Karpas-422 (cell line): ENCODE measurements around the gene GBE1. TPM values are rescaled to one million over a fixed set of nuclear protein-coding genes. Genes with fewer than 3 reads are reported as not detected.
A peak's percentile ranks its signal among the peaks of the same experiment; 100 is the strongest.

Experiments
- DNase-seq: peaks from one replicate; pipeline ENCODE4 v3.0.0-alpha.2; 2015
- H2AFZ ChIP-seq: fragments of 200-600 bp; sonication (generic); 2 replicates; pipeline ENCODE4 v1.6.1; 2014; ENCODE audit warnings: antibody characterized with exemption, low read length, mixed read lengths
- H3K27ac ChIP-seq: fragments of 200-600 bp; sonication (generic); 2 replicates; pipeline ENCODE4 v1.5.1; 2014; ENCODE audit warnings: mild to moderate bottlenecking, low read length, moderate library complexity
- H3K27me3 ChIP-seq: fragments of 200-600 bp; sonication (generic); 2 replicates; pipeline ENCODE4 v1.6.1; 2014; ENCODE audit warnings: low read length, mixed read lengths
- H3K36me3 ChIP-seq: fragments of 200-600 bp; sonication (generic); 2 replicates; pipeline ENCODE4 v1.6.1; 2014; ENCODE audit warnings: low read length, mixed read lengths; ENCODE audit not compliant: insufficient read depth
- H3K4me1 ChIP-seq: fragments of 200-600 bp; sonication (generic); 2 replicates; pipeline ENCODE4 v1.6.1; 2014; ENCODE audit warnings: mild to moderate bottlenecking, low read length, mixed read lengths
- H3K4me2 ChIP-seq: fragments of 200-600 bp; sonication (generic); 2 replicates; pipeline ENCODE4 v1.6.1; 2014; ENCODE audit warnings: low read length, low read depth, mild to moderate bottlenecking; ENCODE audit not compliant: poor library complexity, severe bottlenecking
- H3K4me3 ChIP-seq: fragments of 200-600 bp; sonication (generic); 2 replicates; pipeline ENCODE4 v1.5.1; 2014; ENCODE audit warnings: mild to moderate bottlenecking, antibody characterized with exemption, low read length, mixed read lengths
- H3K79me2 ChIP-seq: fragments of 200-600 bp; sonication (generic); 2 replicates; pipeline ENCODE4 v1.6.1; 2014; ENCODE audit warnings: mild to moderate bottlenecking, low read length, mixed read lengths
- H3K9ac ChIP-seq: fragments of 200-600 bp; sonication (generic); 2 replicates; pipeline ENCODE4 v1.6.0; 2014; ENCODE audit warnings: low read length
- H3K9me2 ChIP-seq: fragments of 200-600 bp; sonication (generic), shearing (Covaris generic); replicated peaks from 2 replicates; pipeline ENCODE4 v1.6.0; 2014; ENCODE audit warnings: mild to moderate bottlenecking, low read length, moderate library complexity; ENCODE audit not compliant: insufficient read depth
- H3K9me3 ChIP-seq: fragments of 300-700, 200-600 bp; sonication (generic); 2 replicates; pipeline ENCODE4 v1.6.1; 2014; ENCODE audit warnings: low read length, mixed read lengths
- H4K20me1 ChIP-seq: fragments of 200-600 bp; sonication (generic); 2 replicates; pipeline ENCODE4 v1.6.1; 2014; ENCODE audit warnings: mild to moderate bottlenecking, antibody characterized with exemption, low read length, low read depth; ENCODE audit not compliant: insufficient read depth
- total RNA-seq: library from RNA; depleted of rRNA; stranded (reverse); fragments of >200 nt; shearing (Covaris generic); gene quantifications from 2 replicates; pipeline ENCODE4 v1.2.3, GENCODE V29; 2014; ENCODE audit warnings: low replicate concordance; rRNA removed

The GBE1 gene
- 71.5 and 134 TPM in 2 replicates for total RNA-seq

DNA sequence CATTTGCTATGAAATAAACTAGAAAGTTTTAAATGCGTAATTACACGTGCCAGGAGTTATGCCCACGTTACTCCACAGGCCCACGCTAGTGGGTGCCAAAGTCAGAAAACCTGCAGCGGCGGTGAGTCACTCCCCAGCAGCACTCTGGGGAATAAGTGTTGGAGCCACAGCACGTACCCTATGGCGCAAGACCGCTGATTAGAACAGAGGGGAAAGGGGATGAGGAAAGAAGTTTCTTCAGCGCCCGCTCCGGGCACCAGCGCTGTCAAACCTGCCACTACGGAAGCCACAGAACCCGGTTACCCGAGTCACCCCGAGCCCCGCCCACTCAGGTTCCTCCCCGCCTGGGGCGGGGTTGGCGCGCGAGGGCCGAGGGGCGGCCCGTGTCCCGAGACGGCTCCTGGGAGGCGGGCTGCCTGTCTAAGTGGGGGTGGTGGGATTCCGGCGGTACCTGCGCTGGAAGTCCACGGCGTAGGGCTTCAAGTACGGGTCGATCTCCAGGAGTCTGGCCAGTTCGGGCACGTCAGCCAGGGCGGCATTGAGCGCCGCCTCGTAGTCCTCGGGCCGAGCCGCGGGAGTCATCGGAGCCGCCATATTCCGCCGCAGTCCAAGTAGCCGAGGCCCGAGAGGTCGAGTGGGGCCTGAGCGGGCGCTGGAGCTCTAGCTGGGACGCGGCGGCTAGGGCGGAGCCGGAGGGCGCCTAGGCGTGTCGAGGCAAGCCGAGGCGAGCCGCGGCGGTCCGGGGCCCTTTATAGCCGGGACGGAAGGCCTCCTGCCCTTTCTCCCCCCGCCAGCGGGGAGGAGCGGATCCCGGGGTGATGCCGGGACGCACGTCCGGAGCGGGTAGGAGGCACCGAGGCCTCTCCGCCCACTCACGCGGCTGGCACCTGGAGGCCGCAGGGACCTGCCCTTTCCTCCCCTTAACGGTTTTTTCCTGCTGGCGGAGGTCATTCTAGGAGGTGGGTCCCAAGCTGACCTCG lies at the start of gene GBE1:
Gene GBE1, minus strand, starts transcription at position 722 of the 980 bp plus-strand sequence. Its CDS starts 128 bp downstream, at position 594.
- Histone ChIP-seq H3K9ac (peak within 1 kb of the TSS; percentile 83), H3K27me3 (no peaks in the 10 kb centered on the region), H3K4me3 (peak within 1 kb of the TSS; percentile 84), H3K79me2 (peaks cover 47% of the 10 kb centered on the region), H3K4me1 (peaks cover 41% of the 10 kb centered on the region), H3K36me3 (peaks cover 39% of the 10 kb centered on the region), H3K9me3 (no peaks in the 10 kb centered on the region), H3K9me2 (no peaks in the 10 kb centered on the region), H4K20me1 (no peaks in the 10 kb centered on the region), H3K27ac (peak within 1 kb of the TSS; percentile 87), H2AFZ (peak within 1 kb of the TSS; percentile 92), H3K4me2 (peak within 1 kb of the TSS; percentile 87)
- peak; percentile 97 for DNase-seq

DNA sequence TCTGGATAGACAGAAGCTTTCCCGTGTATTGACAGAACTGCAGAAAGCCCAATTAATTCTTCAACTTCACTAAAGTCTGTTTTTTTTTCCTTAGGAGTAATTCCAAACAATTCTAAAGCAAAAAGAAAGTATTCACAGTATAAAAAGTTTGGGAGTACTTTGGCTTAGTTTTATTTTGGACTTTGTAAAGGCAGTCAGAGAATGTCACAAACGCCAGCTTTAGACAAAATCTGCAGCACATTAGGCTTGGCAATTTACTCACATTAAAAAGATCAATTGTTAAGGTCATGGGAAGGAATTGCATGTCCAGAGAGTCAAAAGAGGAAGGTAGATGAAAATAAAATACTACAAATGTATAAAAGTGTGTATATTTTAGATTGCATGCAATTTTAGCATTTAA lies 47.5 kb upstream of the GBE1 start:
- no peak overlapping the region for H3K4me3 ChIP-seq
- H3K4me2 ChIP-seq, result no peak overlapping the region
- no peaks in the 10 kb centered on the region for H3K9me3 ChIP-seq
- no peaks in the 10 kb centered on the region for H3K36me3 ChIP-seq
- H2AFZ ChIP-seq, result no peak overlapping the region
- no peak for DNase-seq
- H3K9ac ChIP-seq, result no peak overlapping the region
- no peaks in the 10 kb centered on the region for H3K4me1 ChIP-seq
- H3K79me2 ChIP-seq, result no peaks in the 10 kb centered on the region
- H4K20me1 ChIP-seq, result no peaks in the 10 kb centered on the region
- H3K27me3 ChIP-seq, result no peaks in the 10 kb centered on the region
- no peaks in the 10 kb centered on the region for H3K9me2 ChIP-seq
- no peak overlapping the region for H3K27ac ChIP-seq

DNA sequence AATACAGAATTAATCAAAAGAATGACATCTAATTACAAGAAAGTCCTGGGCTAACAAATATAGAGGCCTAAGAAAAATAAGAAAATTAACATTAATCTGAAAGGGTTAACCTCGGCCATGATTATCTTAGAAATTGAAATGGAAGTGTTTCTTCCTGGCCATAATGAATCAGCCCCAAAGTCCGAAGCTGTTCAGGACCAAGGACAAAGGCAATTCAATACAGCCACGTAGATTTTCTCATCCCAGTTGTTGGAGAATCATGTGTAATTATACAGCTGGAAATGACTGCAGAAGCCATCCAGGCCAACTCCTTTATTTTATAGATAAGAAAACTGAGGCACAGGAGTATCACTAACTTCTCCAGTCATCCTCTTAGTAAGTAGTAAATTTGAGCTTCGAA lies 38.0 kb upstream of the GBE1 start:
- Histone ChIP-seq H3K9me3 (no peaks in the 10 kb centered on the region), H3K9ac (no peak overlapping the region), H4K20me1 (no peaks in the 10 kb centered on the region), H3K4me3 (no peak overlapping the region), H3K9me2 (no peaks in the 10 kb centered on the region), H2AFZ (no peak overlapping the region), H3K4me2 (no peak overlapping the region), H3K36me3 (no peaks in the 10 kb centered on the region), H3K27ac (no peak overlapping the region), H3K79me2 (no peaks in the 10 kb centered on the region), H3K27me3 (no peaks in the 10 kb centered on the region), H3K4me1 (no peaks in the 10 kb centered on the region)
- DNase-seq, result peak; percentile 27

DNA sequence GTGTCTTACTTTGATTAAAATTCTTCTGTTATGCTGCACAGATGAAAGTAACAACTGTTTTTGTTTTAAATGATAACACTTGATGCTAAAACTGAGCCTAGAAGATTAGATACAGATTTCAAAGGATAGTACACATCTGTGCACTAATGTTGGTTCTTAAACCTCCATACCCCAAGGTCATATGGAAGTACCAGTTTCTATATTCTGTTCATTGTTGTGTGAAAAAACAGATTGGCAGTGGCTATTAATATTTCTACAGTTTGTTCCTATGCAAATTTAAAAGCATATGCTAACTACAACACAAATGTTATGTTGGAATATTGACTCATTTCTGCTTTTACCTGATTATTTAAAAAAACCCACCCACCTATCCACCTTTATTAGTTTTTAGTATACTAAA lies 32.0 kb upstream of the GBE1 start:
- DNase-seq, result no peak
- no peaks in the 10 kb centered on the region for H4K20me1 ChIP-seq
- H2AFZ ChIP-seq, result no peak overlapping the region
- no peaks in the 10 kb centered on the region for H3K27me3 ChIP-seq
- H3K9me3 ChIP-seq, result no peaks in the 10 kb centered on the region
- no peak overlapping the region for H3K9ac ChIP-seq
- H3K4me3 ChIP-seq, result no peak overlapping the region
- no peaks in the 10 kb centered on the region for H3K36me3 ChIP-seq
- H3K79me2 ChIP-seq, result no peaks in the 10 kb centered on the region
- no peak overlapping the region for H3K27ac ChIP-seq
- H3K9me2 ChIP-seq, result no peaks in the 10 kb centered on the region
- no peak overlapping the region for H3K4me2 ChIP-seq
- no peaks in the 10 kb centered on the region; the same call in none of the 2 replicates for H3K4me1 ChIP-seq

DNA sequence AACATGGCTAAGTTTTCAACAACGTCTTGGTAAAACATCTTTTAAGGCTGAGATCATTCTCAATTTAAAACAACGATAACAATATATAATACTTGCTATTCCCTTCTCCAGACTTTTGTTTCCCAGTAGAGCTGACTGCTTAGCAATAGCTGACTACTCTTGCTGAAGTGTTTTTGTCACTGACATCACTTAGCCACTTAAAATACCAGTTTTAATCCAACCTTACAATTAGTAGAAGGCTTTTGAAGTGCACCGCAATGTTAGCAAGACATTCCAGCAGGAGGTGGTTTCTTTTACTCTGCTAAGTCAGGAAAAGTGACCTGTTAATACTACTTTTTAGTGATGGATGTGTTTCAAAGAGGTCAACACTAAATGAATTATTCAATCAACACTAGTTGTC lies 28.7 kb upstream of the GBE1 start:
- no peak overlapping the region for H3K4me3 ChIP-seq
- no peaks in the 10 kb centered on the region for H3K9me2 ChIP-seq
- DNase-seq, result no peak
- no peaks in the 10 kb centered on the region for H4K20me1 ChIP-seq
- no peaks in the 10 kb centered on the region; the same call in none of the 2 replicates for H3K4me1 ChIP-seq
- no peak overlapping the region for H3K9ac ChIP-seq
- no peaks in the 10 kb centered on the region for H3K79me2 ChIP-seq
- H3K27me3 ChIP-seq, result no peaks in the 10 kb centered on the region
- H2AFZ ChIP-seq, result no peak overlapping the region
- no peaks in the 10 kb centered on the region for H3K9me3 ChIP-seq
- no peak overlapping the region for H3K27ac ChIP-seq
- H3K36me3 ChIP-seq, result no peaks in the 10 kb centered on the region
- no peak overlapping the region for H3K4me2 ChIP-seq

DNA sequence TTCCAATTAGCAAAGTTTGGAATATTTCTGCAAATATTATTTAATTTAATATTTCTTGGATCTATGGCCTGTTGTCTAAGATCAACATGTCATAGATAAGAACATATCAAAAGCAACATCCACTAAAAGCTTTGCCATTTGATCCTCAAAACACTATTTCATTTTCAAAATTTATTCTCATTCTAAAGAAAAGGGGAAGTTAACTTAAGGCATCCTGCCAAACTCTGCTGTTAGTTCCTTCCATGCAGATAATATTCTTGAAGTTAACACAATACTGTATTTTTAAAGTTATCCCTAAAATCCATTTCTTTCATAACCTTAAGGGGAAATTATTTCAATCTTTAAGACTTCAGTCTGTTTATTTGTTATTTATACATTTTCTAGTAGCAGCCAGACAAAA lies 28.2 kb upstream of the GBE1 start:
- Histone ChIP-seq H4K20me1 (no peaks in the 10 kb centered on the region), H3K9me2 (no peaks in the 10 kb centered on the region), H3K27ac (no peak overlapping the region), H3K9ac (no peak overlapping the region), H3K9me3 (no peaks in the 10 kb centered on the region), H3K27me3 (no peaks in the 10 kb centered on the region), H3K4me2 (no peak overlapping the region), H3K4me3 (no peak overlapping the region), H3K36me3 (no peaks in the 10 kb centered on the region), H3K79me2 (no peaks in the 10 kb centered on the region), H3K4me1 (no peaks in the 10 kb centered on the region; the same call in none of the 2 replicates), H2AFZ (no peak overlapping the region)
- peak; percentile 48 for DNase-seq

DNA sequence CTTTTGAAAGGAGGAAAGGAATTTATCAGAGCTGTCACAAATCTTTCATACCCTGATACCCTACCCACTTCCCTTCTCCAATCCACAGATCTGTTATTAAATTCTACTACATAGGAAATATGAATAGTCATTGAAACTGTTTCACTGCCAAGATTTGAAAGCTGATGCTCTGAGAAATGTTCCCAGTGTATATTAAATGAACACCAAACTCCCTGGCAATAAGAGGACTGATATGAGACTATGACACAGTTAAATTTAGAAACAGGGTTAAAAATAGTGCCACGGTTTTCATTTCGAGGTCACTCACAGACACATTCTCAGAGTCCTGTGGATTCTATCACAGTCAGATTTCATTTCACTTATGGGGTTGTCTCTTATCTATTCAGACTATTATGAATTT lies 27.2 kb upstream of the GBE1 start:
- H3K4me1 ChIP-seq, result no peaks in the 10 kb centered on the region; the same call in none of the 2 replicates
- no peak overlapping the region for H3K27ac ChIP-seq
- no peaks in the 10 kb centered on the region for H4K20me1 ChIP-seq
- H3K9me3 ChIP-seq, result no peaks in the 10 kb centered on the region
- no peak overlapping the region for H3K4me2 ChIP-seq
- no peaks in the 10 kb centered on the region for H3K36me3 ChIP-seq
- no peaks in the 10 kb centered on the region for H3K27me3 ChIP-seq
- no peaks in the 10 kb centered on the region for H3K9me2 ChIP-seq
- no peak overlapping the region for H2AFZ ChIP-seq
- H3K4me3 ChIP-seq, result no peak overlapping the region
- DNase-seq, result no peak
- H3K9ac ChIP-seq, result no peak overlapping the region
- H3K79me2 ChIP-seq, result no peaks in the 10 kb centered on the region

DNA sequence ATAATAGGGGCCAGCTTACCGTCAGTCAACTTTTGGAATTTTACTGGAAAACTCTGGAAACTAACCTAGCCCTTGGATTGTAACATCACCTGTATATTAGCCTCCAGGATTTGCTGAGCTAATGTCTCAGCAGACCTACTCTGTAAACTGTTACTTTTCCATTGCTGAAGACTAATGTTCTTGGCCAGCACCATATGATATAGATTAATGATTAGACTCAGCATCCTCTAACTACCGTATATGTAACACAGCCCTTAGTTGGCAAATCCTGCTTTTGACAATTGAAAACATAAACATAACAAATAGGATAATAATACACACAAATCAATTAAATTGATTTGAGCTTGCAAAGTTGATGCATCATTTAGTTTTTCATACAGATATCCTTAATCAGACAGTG lies 26.6 kb upstream of the GBE1 start:
- no peak overlapping the region for H2AFZ ChIP-seq

More for the DNA sequence above, 26.6 kb upstream of the GBE1 start:
- no peak overlapping the region for H3K27ac ChIP-seq
- H3K9ac ChIP-seq, result no peak overlapping the region
- H3K27me3 ChIP-seq, result no peaks in the 10 kb centered on the region
- H3K36me3 ChIP-seq, result no peaks in the 10 kb centered on the region
- H3K4me2 ChIP-seq, result no peak overlapping the region
- H3K79me2 ChIP-seq, result no peaks in the 10 kb centered on the region
- H3K9me2 ChIP-seq, result no peaks in the 10 kb centered on the region
- H3K4me3 ChIP-seq, result no peak overlapping the region
- H3K9me3 ChIP-seq, result no peaks in the 10 kb centered on the region
- no peaks in the 10 kb centered on the region; the same call in 1 of the 2 replicates for H3K4me1 ChIP-seq
- DNase-seq, result no peak
- no peaks in the 10 kb centered on the region for H4K20me1 ChIP-seq
